Glutamatergic neuron (in vitro differentiated cells): ENCODE measurements around the gene DRD3. TPM values are rescaled to one million over a fixed set of nuclear protein-coding genes. Genes with fewer than 3 reads are reported as not detected.

Experiments used
- DNase-seq: peaks from one replicate; pipeline ENCODE4 v3.0.0; 2022
- H3K27ac Mint-ChIP-seq: one replicate; pipeline ENCODE4 v1.8.0; 2020; ENCODE audit warnings: mild to moderate bottlenecking, mixed read lengths, inconsistent platforms; ENCODE audit not compliant: unreplicated experiment
- H3K27me3 Mint-ChIP-seq: one replicate; pipeline ENCODE4 v1.8.0; 2020; ENCODE audit warnings: mild to moderate bottlenecking, moderate library complexity, mixed read lengths, inconsistent platforms; ENCODE audit not compliant: unreplicated experiment
- H3K36me3 Mint-ChIP-seq: one replicate; pipeline ENCODE4 v1.8.0; 2020; ENCODE audit warnings: mild to moderate bottlenecking, mixed read lengths, inconsistent platforms; ENCODE audit not compliant: unreplicated experiment
- H3K4me1 Mint-ChIP-seq: one replicate; pipeline ENCODE4 v1.8.0; 2020; ENCODE audit warnings: mild to moderate bottlenecking, low read depth, mixed read lengths, inconsistent platforms; ENCODE audit not compliant: unreplicated experiment
- H3K4me3 Mint-ChIP-seq: one replicate; pipeline ENCODE4 v1.8.0; 2020; ENCODE audit warnings: mild to moderate bottlenecking, mixed read lengths, inconsistent platforms; ENCODE audit not compliant: unreplicated experiment
- H3K9me3 Mint-ChIP-seq: one replicate; pipeline ENCODE4 v1.8.0; 2020; ENCODE audit warnings: mild to moderate bottlenecking, moderate library complexity, mixed read lengths, inconsistent platforms; ENCODE audit not compliant: unreplicated experiment
- total RNA-seq: library from RNA; stranded (reverse); fragmentation: NEBNext Ultra II Directional; extraction: Animal tissue kit (Norgen Biotek cat#: 25700); gene quantifications from one replicate; pipeline ENCODE4 v1.2.1, GENCODE V29; 2021; ENCODE audit not compliant: unreplicated experiment
- TF ChIP-seq, protein P1 (sequence below): fragments of 200-600 bp; sonication (generic); IDR thresholded peaks from one replicate; pipeline ENCODE4 v1.5.0; 2021; ENCODE audit not compliant: partially characterized antibody, unreplicated experiment

Gene DRD3
- total RNA-seq, 1 donor from 2014 or later: not detected

GRCh38 chr3:114175204-114175987 is 3.5 kb downstream of the DRD3 start:
- Mint-ChIP-seq H3K4me3 (no peak overlapping the region), H3K36me3 (no peaks in the 10 kb centered on the region), H3K27me3 (no peaks in the 10 kb centered on the region), H3K27ac (no peak overlapping the region), H3K4me1 (no peaks in the 10 kb centered on the region), H3K9me3 (no peaks in the 10 kb centered on the region)
- TF ChIP-seq, protein P1, sequence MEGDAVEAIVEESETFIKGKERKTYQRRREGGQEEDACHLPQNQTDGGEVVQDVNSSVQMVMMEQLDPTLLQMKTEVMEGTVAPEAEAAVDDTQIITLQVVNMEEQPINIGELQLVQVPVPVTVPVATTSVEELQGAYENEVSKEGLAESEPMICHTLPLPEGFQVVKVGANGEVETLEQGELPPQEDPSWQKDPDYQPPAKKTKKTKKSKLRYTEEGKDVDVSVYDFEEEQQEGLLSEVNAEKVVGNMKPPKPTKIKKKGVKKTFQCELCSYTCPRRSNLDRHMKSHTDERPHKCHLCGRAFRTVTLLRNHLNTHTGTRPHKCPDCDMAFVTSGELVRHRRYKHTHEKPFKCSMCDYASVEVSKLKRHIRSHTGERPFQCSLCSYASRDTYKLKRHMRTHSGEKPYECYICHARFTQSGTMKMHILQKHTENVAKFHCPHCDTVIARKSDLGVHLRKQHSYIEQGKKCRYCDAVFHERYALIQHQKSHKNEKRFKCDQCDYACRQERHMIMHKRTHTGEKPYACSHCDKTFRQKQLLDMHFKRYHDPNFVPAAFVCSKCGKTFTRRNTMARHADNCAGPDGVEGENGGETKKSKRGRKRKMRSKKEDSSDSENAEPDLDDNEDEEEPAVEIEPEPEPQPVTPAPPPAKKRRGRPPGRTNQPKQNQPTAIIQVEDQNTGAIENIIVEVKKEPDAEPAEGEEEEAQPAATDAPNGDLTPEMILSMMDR: no peak
- no peak for DNase-seq

DNA sequence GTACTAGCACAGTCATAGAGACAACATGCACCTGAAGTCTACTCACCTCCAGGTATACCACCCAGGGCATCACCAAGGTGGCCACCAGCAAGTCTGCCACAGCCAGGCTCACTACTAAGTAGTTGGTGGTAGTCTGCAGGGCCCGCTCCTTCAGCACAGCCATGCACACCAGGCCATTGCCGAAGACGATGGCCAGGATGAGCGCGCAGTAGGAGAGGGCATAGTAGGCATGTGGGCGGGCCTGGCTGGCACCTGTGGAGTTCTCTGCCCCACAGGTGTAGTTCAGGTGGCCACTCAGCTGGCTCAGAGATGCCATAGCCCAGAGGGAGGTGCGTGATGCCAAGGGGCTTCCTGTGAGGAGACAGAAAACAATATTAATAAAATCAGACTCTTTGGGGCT is 7.2 kb downstream of the DRD3 start:
- H3K9me3 Mint-ChIP-seq: no peaks in the 10 kb centered on the region
- H3K4me1 Mint-ChIP-seq: no peaks in the 10 kb centered on the region
- TF ChIP-seq, protein P1: no peak
- H3K36me3 Mint-ChIP-seq: no peaks in the 10 kb centered on the region
- no peak overlapping the region for H3K4me3 Mint-ChIP-seq
- no peaks in the 10 kb centered on the region for H3K27me3 Mint-ChIP-seq
- DNase-seq: no peak
- no peak overlapping the region for H3K27ac Mint-ChIP-seq

GRCh38 chr3:114168150-114168549 is 10.7 kb downstream of the DRD3 start:
- Mint-ChIP-seq H3K36me3 (no peaks in the 10 kb centered on the region), H3K27ac (no peak overlapping the region), H3K9me3 (peaks cover 1% of the 10 kb centered on the region), H3K4me1 (no peaks in the 10 kb centered on the region), H3K27me3 (no peaks in the 10 kb centered on the region), H3K4me3 (no peak overlapping the region)
- TF ChIP-seq, protein P1: no peak
- no peak for DNase-seq

DNA sequence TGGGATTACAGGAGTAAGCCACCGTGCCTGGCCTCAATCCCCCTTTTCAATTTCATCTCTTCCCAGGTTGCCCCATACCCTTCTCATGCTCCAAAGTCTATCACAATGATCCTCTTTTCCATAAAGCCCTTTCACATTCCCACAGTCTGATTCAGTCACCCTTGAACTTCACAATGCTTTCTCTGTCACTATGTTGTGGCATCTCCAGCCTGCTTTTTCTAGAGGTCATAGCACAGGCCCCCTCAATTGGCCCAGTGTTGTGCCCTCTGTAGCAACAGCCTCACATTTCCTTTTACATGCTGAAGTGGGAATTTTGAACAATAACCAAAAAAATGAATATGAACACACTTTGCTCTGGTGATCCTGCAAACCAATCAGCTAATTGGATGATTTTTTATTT is 21.5 kb downstream of the DRD3 start:
- no peaks in the 10 kb centered on the region for H3K36me3 Mint-ChIP-seq
- no peak overlapping the region for H3K4me3 Mint-ChIP-seq
- peaks cover 2% of the 10 kb centered on the region for H3K27me3 Mint-ChIP-seq
- no peaks in the 10 kb centered on the region for H3K9me3 Mint-ChIP-seq
- H3K4me1 Mint-ChIP-seq: peaks cover 8% of the 10 kb centered on the region
- TF ChIP-seq, protein P1: no peak
- DNase-seq: no peak
- H3K27ac Mint-ChIP-seq: no peak overlapping the region

GRCh38 chr3:114155370-114155821 is 23.5 kb downstream of the DRD3 start:
- Mint-ChIP-seq H3K36me3 (no peaks in the 10 kb centered on the region), H3K9me3 (no peaks in the 10 kb centered on the region), H3K27ac (no peak overlapping the region), H3K4me3 (no peak overlapping the region), H3K4me1 (peaks cover 8% of the 10 kb centered on the region), H3K27me3 (peaks cover 2% of the 10 kb centered on the region)
- peak; percentile 62 for DNase-seq
- TF ChIP-seq, protein P1: peak; percentile 42
